GM19351 (cell line): ENCODE data around the gene RANBP3.
"Not testable (repeated sequence)": the region's sequence is repeated elsewhere in the genome, so short reads cannot be mapped to it uniquely, and the experiment has no call there.

Experiments
- ATAC-seq: cut with Tn5 transposase; IDR thresholded peaks from one replicate; pipeline ENCODE4 v1.9.1; 2021; ENCODE audit warnings: mild to moderate bottlenecking, moderate library complexity; ENCODE audit not compliant: unreplicated experiment

Gene RANBP3

GRCh38 chr19:5987077-5987818, 9.3 kb upstream of the RANBP3 start:
- ATAC-seq = no peak

GRCh38 chr19:5985837-5986236, 7.9 kb upstream of the RANBP3 start:
- not testable (repeated sequence) for ATAC-seq

- ATAC-seq = no peak
Measured at GRCh38 chr19:5985098-5985783, 7.3 kb upstream of the RANBP3 start.

GRCh38 chr19:5984600-5984999, 6.7 kb upstream of the RANBP3 start:
- no peak for ATAC-seq

GRCh38 chr19:5983367-5983955, 5.5 kb upstream of the RANBP3 start:
- ATAC-seq = no peak

GRCh38 chr19:5978606-5979552, 939 bp upstream of the RANBP3 start:
- no peak for ATAC-seq

GRCh38 chr19:5977222-5977784, 637 bp downstream of the RANBP3 start:
- no peak for ATAC-seq

GRCh38 chr19:5976768-5977167, 1.2 kb downstream of the RANBP3 start:
- no peak for ATAC-seq

GRCh38 chr19:5975388-5975728, 2.6 kb downstream of the RANBP3 start:
- no peak for ATAC-seq

- no peak for ATAC-seq
Measured at GRCh38 chr19:5974721-5975387, 3.1 kb downstream of the RANBP3 start.

- no peak for ATAC-seq
Measured at GRCh38 chr19:5973867-5974635, 3.9 kb downstream of the RANBP3 start.

GRCh38 chr19:5973376-5973775, 4.6 kb downstream of the RANBP3 start:
- no peak for ATAC-seq

GRCh38 chr19:5972355-5972731, 5.6 kb downstream of the RANBP3 start:
- ATAC-seq = no peak

GRCh38 chr19:5971714-5972354, 6.1 kb downstream of the RANBP3 start:
- ATAC-seq = no peak

- ATAC-seq = no peak
Measured at GRCh38 chr19:5969476-5969875, 8.5 kb downstream of the RANBP3 start.

GRCh38 chr19:5968431-5969373, 9.2 kb downstream of the RANBP3 start:
- no peak for ATAC-seq

- no peak for ATAC-seq
Measured at GRCh38 chr19:5967994-5968430, 9.9 kb downstream of the RANBP3 start.

- ATAC-seq = no peak
Measured at GRCh38 chr19:5967571-5967970, 10.4 kb downstream of the RANBP3 start.
